ENCODE data around the gene OSBPL8.
"Not testable (repeated sequence)": the region's sequence is repeated elsewhere in the genome, so short reads cannot be mapped to it uniquely, and the experiment has no call there.

Gene OSBPL8

GRCh38 chr12:76503957-76504356, 55.6 kb downstream of the OSBPL8 start:
- Histone ChIP-seq H3K9me3 (ENCODE audit: control insufficient read depth, low read length) (peaks cover 4% of the 10 kb centered on the region), H3K9ac (ENCODE audit: low read length) (no peak overlapping the region), H3K4me3 (ENCODE audit: insufficient read depth in 1 of 2, low read depth in 1 of 2, low read length in 2 of 2) (no peak overlapping the region), H2BK15ac (ENCODE audit: low read depth, poor library complexity, severe bottlenecking) (no peak overlapping the region), H4K8ac (ENCODE audit: low read length) (no peak overlapping the region), H2BK12ac (ENCODE audit: low read length in 2 of 2) (no peak overlapping the region), H3K4ac (ENCODE audit: low read depth in 1 of 2, low read length in 2 of 2) (no peak overlapping the region), H3K36me3 (ENCODE audit: control insufficient read depth in 1 of 2, insufficient read depth in 2 of 2, low read depth in 1 of 2, low read length in 2 of 2) (peaks cover 0 to 28% of the 10 kb centered on the region in 2 experiments), H2BK120ac (ENCODE audit: low read depth, low read length) (no peak overlapping the region), H3K18ac (ENCODE audit: low read depth in 1 of 2, low read length in 2 of 2) (no peak overlapping the region), H2AK5ac (ENCODE audit: low read length, severe bottlenecking) (no peak overlapping the region), H3K4me1 (ENCODE audit: control insufficient read depth, insufficient read depth, low read depth, low read length) (no peaks in the 10 kb centered on the region), H3K27me3 (ENCODE audit: control insufficient read depth in 1 of 2, insufficient read depth in 1 of 2, low read length in 2 of 2) (no peaks in the 10 kb centered on the region), H3K27ac (ENCODE audit: low read length, poor library complexity, severe bottlenecking) (no peak overlapping the region), H3K14ac (ENCODE audit: low read length in 2 of 2) (no peak overlapping the region), H3K23ac (ENCODE audit: low read length in 2 of 2) (no peak overlapping the region), H4K91ac (ENCODE audit: low read length) (no peak overlapping the region), H3K79me1 (replicated peaks; ENCODE audit: low read length, poor library complexity, severe bottlenecking) (peaks cover 22% of the 10 kb centered on the region), H3K4me2 (ENCODE audit: low read length, poor library complexity, severe bottlenecking) (no peak overlapping the region), H2AFZ (ENCODE audit: low read depth, low read length) (no peak overlapping the region), H2BK5ac (ENCODE audit: low read depth, low read length, poor library complexity, severe bottlenecking) (no peak overlapping the region)
- DNase-seq = no peak

GRCh38 chr12:76501390-76501789, 58.2 kb downstream of the OSBPL8 start:
- Histone ChIP-seq H2AK5ac (ENCODE audit: low read length, severe bottlenecking) (no peak overlapping the region), H3K36me3 (ENCODE audit: control insufficient read depth in 1 of 2, insufficient read depth in 2 of 2, low read depth in 1 of 2, low read length in 2 of 2) (peaks cover 0 to 29% of the 10 kb centered on the region in 2 experiments), H3K4me1 (ENCODE audit: control insufficient read depth, insufficient read depth, low read depth, low read length) (no peaks in the 10 kb centered on the region), H3K79me1 (replicated peaks; ENCODE audit: low read length, poor library complexity, severe bottlenecking) (peaks cover 26% of the 10 kb centered on the region), H2BK15ac (ENCODE audit: low read depth, poor library complexity, severe bottlenecking) (no peak overlapping the region), H3K4me2 (ENCODE audit: low read length, poor library complexity, severe bottlenecking) (no peak overlapping the region), H4K8ac (ENCODE audit: low read length) (no peak overlapping the region), H2BK120ac (ENCODE audit: low read depth, low read length) (no peak overlapping the region), H3K4ac (ENCODE audit: low read depth in 1 of 2, low read length in 2 of 2) (no peak overlapping the region), H3K27me3 (ENCODE audit: control insufficient read depth in 1 of 2, insufficient read depth in 1 of 2, low read length in 2 of 2) (no peaks in the 10 kb centered on the region), H3K27ac (ENCODE audit: low read length, poor library complexity, severe bottlenecking) (no peak overlapping the region), H3K14ac (ENCODE audit: low read length in 2 of 2) (no peak overlapping the region), H3K18ac (ENCODE audit: low read depth in 1 of 2, low read length in 2 of 2) (no peak overlapping the region), H2BK12ac (ENCODE audit: low read length in 2 of 2) (no peak overlapping the region), H2BK5ac (ENCODE audit: low read depth, low read length, poor library complexity, severe bottlenecking) (no peak overlapping the region), H4K91ac (ENCODE audit: low read length) (no peak overlapping the region), H3K9me3 (ENCODE audit: control insufficient read depth, low read length) (peaks cover 4% of the 10 kb centered on the region), H3K23ac (ENCODE audit: low read length in 2 of 2) (no peak overlapping the region), H3K9ac (ENCODE audit: low read length) (no peak overlapping the region), H2AFZ (ENCODE audit: low read depth, low read length) (no peak overlapping the region), H3K4me3 (ENCODE audit: insufficient read depth in 1 of 2, low read depth in 1 of 2, low read length in 2 of 2) (no peak overlapping the region)
- DNase-seq = no peak
- 97% methylated on average over 2 of the region's 2 CpGs for WGBS

- peaks cover 0 to 27% of the 10 kb centered on the region in 2 experiments for H3K36me3 ChIP-seq (ENCODE audit: control insufficient read depth in 1 of 2, insufficient read depth in 2 of 2, low read depth in 1 of 2, low read length in 2 of 2)
- not testable (repeated sequence) for H2BK120ac ChIP-seq (ENCODE audit: low read depth, low read length); H2BK5ac ChIP-seq (ENCODE audit: low read depth, low read length, poor library complexity, severe bottlenecking); H3K27me3 ChIP-seq (ENCODE audit: control insufficient read depth in 1 of 2, insufficient read depth in 1 of 2, low read length in 2 of 2); H2AK5ac ChIP-seq (ENCODE audit: low read length, severe bottlenecking); H3K4me3 ChIP-seq (ENCODE audit: insufficient read depth in 1 of 2, low read depth in 1 of 2, low read length in 2 of 2); H2AFZ ChIP-seq (ENCODE audit: low read depth, low read length); H3K4ac ChIP-seq (ENCODE audit: low read depth in 1 of 2, low read length in 2 of 2); DNase-seq; H3K23ac ChIP-seq (ENCODE audit: low read length in 2 of 2); H3K4me1 ChIP-seq (ENCODE audit: control insufficient read depth, insufficient read depth, low read depth, low read length); H3K27ac ChIP-seq (ENCODE audit: low read length, poor library complexity, severe bottlenecking); H2BK15ac ChIP-seq (ENCODE audit: low read depth, poor library complexity, severe bottlenecking); H3K18ac ChIP-seq (ENCODE audit: low read depth in 1 of 2, low read length in 2 of 2); H3K9ac ChIP-seq (ENCODE audit: low read length); H4K8ac ChIP-seq (ENCODE audit: low read length); H2BK12ac ChIP-seq (ENCODE audit: low read length in 2 of 2); H3K14ac ChIP-seq (ENCODE audit: low read length in 2 of 2); H4K91ac ChIP-seq (ENCODE audit: low read length); H3K4me2 ChIP-seq (ENCODE audit: low read length, poor library complexity, severe bottlenecking)
- H3K79me1 ChIP-seq (replicated peaks; ENCODE audit: low read length, poor library complexity, severe bottlenecking) = peaks cover 20% of the 10 kb centered on the region
- H3K9me3 ChIP-seq (ENCODE audit: control insufficient read depth, low read length) = peaks cover 11% of the 10 kb centered on the region
- 98% methylated on average over 4 of the region's 4 CpGs for WGBS
Observed at GRCh38 chr12:76499136-76499535, 60.4 kb downstream of the OSBPL8 start.

- Histone ChIP-seq H4K91ac (ENCODE audit: low read length) (no peak overlapping the region), H3K18ac (ENCODE audit: low read depth in 1 of 2, low read length in 2 of 2) (no peak overlapping the region), H3K9ac (ENCODE audit: low read length) (no peak overlapping the region), H2BK120ac (ENCODE audit: low read depth, low read length) (no peak overlapping the region), H3K36me3 (ENCODE audit: control insufficient read depth in 1 of 2, insufficient read depth in 2 of 2, low read depth in 1 of 2, low read length in 2 of 2) (peaks cover 3 to 11% of the 10 kb centered on the region in 2 experiments), H3K9me3 (ENCODE audit: control insufficient read depth, low read length) (peaks cover 20% of the 10 kb centered on the region), H3K4me3 (ENCODE audit: insufficient read depth in 1 of 2, low read depth in 1 of 2, low read length in 2 of 2) (no peak overlapping the region), H3K4me2 (ENCODE audit: low read length, poor library complexity, severe bottlenecking) (no peak overlapping the region), H3K27ac (ENCODE audit: low read length, poor library complexity, severe bottlenecking) (no peak overlapping the region), H2BK15ac (ENCODE audit: low read depth, poor library complexity, severe bottlenecking) (no peak overlapping the region), H2AFZ (ENCODE audit: low read depth, low read length) (no peak overlapping the region), H3K4ac (ENCODE audit: low read depth in 1 of 2, low read length in 2 of 2) (no peak overlapping the region), H2AK5ac (ENCODE audit: low read length, severe bottlenecking) (no peak overlapping the region), H4K8ac (ENCODE audit: low read length) (no peak overlapping the region), H2BK5ac (ENCODE audit: low read depth, low read length, poor library complexity, severe bottlenecking) (no peak overlapping the region), H3K4me1 (ENCODE audit: control insufficient read depth, insufficient read depth, low read depth, low read length) (no peaks in the 10 kb centered on the region), H3K14ac (ENCODE audit: low read length in 2 of 2) (no peak overlapping the region), H2BK12ac (ENCODE audit: low read length in 2 of 2) (no peak overlapping the region), H3K79me1 (replicated peaks; ENCODE audit: low read length, poor library complexity, severe bottlenecking) (peaks cover 22% of the 10 kb centered on the region), H3K27me3 (ENCODE audit: control insufficient read depth in 1 of 2, insufficient read depth in 1 of 2, low read length in 2 of 2) (no peaks in the 10 kb centered on the region), H3K23ac (ENCODE audit: low read length in 2 of 2) (no peak overlapping the region)
- WGBS = 100% methylated on average over 1 of the region's 1 CpG
- DNase-seq = no peak
Observed at GRCh38 chr12:76495556-76495955, 64.0 kb downstream of the OSBPL8 start.
